GM21529 (cell line): ENCODE measurements around the gene CDC42BPA.
"Not testable (repeated sequence)": the region's sequence is repeated elsewhere in the genome, so short reads cannot be mapped to it uniquely, and the experiment has no call there.

ENCODE experiments used
- ATAC-seq: cut with Tn5 transposase; IDR thresholded peaks from one replicate; pipeline ENCODE4 v1.9.1; 2021; ENCODE audit not compliant: unreplicated experiment

Gene CDC42BPA

DNA sequence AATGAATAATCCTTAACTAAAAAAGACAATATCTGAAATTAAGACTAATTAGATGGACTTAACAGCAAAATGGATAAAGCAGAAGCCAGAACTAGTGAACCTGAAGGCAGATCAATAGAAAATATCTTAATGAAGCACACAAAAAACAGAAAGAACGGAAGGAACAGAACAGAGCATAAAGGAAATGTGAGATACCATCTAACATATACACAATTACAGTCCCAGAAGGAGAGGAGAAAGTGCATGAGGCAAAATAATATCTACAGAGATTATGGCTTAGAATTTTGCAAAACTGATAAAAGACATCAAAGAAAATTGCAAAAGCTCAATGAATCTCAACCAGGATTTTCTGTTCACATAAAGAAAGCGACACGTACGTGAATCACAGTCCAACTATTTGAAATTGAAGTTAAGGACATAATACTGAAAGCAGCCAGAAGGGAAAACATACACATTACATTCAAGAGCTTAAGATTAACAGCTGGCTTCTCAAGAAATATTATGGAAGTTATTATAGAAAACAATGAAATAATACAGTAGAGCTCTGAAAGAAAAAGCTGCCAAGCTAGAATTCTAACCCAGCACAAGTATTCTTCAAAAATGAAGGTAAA, 182.0 kb downstream of the CDC42BPA start:
- no peak for ATAC-seq

DNA sequence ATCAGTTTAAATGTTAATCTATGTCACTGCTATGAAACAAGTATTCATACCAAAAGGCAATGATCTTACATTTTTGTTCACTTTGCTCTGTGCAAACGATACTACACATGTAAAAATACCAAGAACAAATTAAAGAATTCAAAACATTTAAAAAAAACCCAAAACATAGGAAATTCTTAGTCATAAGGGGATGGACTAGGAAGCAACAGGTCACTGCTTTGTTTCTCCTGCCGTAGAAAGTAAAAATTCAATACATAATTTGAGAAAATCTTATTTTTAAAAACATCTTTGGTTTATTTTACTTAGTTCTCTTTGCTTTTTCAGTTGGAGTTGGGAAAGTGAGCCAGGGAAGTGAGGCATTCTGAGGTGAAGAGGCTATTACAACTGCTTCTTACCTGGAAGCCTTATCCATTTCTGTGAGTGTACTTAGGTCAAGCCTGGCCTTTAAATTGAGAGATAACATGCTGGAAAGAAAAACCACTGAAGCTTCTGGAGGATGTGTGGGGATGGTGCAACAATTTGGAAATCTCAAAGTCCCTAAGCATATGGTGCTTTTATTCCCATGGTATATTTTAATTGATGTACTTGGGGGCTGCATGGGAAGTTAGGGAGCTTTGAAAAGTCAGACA, 183.5 kb downstream of the CDC42BPA start:
- ATAC-seq, result no peak

DNA sequence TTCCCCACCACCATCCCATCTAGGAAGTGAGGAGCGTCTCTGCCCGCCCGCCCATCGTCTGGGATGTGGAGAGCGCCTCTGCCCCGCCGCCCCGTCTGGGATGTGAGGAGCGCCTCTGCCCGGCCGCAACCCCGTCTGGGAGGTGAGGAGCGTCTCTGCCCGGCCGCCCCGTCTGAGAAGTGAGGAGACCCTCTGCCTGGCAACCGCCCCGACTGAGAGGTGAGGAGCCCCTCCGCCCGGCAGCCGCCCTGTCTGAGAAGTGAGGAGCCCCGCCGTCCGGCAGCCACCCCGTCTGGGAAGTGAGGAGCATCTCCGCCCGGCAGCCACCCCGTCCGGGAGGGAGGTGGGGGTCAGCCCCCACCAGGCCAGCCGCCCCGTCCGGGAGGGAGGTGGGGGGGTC, 185.6 kb downstream of the CDC42BPA start:
- not testable (repeated sequence) for ATAC-seq

DNA sequence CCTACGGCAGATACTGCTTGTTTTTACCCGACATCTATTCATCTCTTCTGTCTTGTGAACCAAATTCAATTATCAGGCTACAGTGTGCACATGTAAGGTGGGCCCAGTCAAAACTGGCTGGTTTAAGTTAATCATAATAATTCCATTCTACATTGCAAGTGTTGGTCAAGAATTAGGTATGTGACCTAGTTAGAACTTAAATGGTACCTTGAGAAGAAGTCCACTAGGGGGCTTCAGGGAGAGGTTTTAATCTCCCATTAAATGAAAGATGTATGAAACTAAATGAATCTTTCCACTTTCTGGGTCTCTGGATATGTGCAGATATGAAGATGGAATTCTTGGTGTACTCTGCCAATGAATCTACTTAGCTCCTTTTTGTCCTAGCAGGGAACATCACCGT, 187.1 kb downstream of the CDC42BPA start:
- ATAC-seq, result no peak

DNA sequence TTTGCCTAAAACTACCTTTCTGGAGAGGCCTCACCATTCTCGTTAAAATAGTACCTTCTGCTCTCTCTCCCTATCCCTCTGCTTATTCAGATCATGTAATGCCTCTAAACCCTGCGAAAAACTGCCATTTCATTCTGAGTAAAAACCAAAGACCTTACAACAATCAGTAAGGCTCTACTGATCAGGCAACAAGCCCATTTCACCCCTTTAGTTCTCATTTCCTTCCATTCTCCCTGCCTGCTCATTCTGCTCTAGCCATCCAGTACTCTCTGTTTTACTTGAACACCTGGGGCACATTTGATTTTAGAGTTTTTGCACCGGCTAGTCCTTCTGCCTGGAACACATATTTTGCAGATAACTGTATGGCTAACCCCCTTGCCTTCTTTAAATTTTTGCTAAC, 190.4 kb downstream of the CDC42BPA start:
- peak; percentile 83 for ATAC-seq

DNA sequence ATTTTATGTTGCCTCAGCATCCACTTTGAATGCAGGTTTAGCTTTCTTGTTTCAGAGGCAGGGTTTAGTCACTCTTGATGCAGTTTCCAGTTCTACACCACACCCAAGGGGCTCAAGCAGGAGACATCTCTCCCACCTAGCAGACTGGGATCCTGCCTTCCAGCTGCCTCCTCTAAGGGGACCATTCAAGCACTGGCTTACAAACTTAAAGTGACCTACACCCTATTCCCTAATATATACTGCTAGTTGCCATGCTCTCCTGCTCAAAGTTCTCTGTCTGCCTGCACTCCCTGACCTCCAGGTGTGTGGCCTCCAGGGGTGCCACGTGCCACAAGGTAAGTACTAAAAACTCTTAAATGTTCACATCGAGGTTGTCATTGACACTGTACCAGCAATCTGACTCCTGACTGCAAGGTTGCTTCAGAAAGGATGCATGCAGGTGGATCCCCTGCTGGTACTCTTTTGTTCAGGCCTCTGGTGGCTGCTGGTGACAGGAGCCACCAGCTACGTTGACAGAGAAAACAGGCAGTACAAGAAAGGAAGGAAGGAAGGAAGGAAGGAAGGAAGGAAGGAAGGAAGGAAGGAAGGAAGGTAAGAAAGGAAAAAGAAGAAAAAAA, 192.3 kb downstream of the CDC42BPA start:
- ATAC-seq, result no peak

DNA sequence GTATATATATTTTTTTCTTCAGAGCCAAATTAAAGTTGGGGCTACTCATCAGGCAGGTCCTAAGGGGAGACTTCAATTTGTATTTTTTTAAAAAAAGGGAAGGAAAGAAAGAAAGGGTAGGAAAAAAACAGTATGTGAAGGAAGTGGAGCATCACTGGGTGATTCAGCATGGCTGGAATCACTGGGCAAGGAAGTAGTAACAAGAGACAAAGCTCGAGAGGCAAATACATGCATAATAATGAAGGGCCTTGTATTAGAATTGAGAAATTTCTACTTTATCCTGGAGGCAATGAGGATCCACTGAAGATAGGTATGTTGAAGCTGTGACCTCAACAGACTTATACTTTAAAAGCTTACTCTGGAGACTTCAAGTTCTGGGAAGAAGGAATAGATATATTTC, 193.8 kb downstream of the CDC42BPA start:
- ATAC-seq, result no peak

DNA sequence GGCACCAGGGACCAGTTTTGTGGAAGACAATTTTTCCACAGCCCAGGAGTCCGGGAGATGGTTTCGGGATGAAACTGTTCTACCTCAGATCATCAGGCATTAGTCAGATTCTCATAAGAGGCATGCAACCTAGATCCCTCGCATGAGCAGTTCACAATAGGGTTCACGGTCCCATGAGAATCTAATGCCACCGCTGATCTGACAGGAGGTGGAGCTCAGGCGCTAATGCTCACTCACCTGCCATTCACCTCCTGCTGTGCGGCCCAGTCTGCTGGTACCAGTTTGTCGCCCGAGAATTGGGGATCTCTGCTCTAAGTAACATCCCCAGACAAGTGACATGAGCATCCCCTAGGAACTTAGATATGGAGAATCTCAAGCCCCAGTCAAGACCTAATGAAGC, 197.5 kb downstream of the CDC42BPA start:
- ATAC-seq, result no peak

DNA sequence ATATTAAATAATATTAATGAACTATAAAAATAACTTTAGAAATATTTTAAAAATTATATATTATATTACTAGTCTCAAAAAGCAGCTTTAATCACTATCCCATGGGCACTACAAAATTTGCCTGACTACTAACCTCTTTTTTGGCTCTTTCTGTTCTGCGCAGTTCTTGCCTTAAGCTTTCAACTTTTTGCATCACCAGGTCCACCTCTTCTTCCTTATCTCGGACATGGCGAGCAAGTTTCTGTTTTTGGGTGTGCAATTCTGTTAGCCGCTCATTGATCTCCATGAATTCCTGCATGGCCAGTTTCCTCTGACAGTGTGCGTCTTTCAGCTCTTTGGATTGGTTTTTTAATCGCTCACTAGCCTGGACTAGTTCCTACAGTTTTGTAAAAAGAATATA, 205.8 kb downstream of the CDC42BPA start:
- no peak for ATAC-seq

DNA sequence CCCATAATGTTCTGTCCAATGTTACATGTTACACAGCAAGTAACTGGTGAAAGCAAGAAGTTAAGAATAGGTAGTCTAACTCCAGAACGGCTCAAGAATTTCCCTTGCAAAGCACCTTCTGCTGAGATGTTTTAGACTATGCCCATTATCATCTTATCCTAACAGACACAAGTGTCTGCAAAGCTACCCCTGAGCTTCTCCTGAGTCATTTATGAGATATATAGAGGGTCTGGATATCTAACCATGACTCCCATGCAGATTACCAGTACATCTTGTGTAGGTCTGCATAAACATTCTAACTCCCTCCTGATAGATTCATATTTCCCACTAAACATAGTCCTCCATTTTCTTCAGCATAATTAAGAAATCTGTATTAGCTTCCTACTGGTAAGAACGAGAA, 206.5 kb downstream of the CDC42BPA start:
- ATAC-seq, result no peak

DNA sequence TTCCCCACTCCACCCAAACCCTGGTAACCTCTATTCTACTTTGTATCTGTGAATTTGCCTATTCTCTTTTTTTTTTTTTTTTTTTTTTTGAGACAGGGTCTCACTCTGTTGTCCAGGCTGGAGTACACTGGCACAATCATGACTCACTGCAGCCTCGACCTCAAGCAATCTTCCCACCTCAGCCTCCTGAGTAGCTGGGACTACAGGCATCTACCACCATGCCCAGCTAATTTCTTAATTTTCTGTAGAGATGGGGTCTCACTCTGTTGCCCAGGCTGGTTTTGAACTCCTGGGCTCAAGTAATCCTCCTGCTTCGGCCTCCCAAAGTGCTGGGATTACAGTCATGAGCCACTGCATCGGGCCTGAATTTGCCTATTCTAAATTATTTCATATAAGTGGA, 213.0 kb downstream of the CDC42BPA start:
- ATAC-seq, result not testable (repeated sequence)

DNA sequence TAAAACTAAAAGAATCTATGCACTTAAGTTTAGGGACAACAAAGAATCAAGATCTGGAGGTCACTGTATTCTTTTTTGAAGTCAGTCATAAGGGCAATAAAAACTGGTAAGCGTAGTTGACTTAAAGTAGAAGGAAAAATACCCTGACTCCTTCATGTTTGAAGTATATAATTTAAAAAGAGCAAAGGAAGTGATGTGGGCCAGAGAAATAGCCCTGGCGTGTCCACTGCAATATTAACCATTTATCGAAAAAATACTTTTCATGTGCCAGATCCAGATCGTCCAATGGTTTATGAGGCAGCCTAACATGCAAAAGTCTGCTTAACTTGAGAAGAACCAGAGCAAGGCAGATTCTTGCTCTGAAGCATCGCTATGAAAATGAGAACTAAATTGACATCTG, 216.2 kb downstream of the CDC42BPA start:
- no peak for ATAC-seq

DNA sequence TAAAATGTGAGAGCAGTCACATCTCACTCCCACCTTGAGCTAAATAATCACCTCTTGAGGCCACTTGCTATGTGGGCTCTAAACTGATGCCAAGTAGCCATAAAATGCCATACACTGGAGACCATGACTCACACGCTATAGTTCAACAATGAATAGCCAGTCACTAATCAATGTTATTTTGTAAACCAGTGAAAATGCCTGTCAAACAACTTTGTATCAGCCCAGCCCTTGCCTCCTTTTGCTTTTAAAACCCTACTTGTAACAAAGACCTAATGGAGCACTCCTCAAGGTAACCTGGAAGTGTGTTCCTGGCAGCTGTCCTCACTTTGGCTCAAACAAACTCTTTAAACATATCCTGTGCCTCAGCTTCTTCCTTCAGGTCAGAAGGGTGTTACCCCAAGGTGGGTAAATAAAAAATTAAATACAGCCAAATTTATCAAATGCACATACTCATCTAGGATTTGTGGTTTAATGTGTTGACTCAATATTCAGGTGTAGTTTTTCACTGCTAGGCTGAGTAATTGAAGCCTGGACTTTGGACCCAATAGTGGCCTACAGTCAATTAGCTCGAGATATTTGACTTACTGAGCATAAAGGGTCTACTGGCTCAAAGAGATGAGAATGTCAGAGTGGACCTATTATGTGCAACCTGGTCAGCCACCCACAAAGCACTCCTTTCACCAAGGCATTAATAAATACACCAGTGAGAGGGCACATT, 223.9 kb downstream of the CDC42BPA start:
- no peak for ATAC-seq

DNA sequence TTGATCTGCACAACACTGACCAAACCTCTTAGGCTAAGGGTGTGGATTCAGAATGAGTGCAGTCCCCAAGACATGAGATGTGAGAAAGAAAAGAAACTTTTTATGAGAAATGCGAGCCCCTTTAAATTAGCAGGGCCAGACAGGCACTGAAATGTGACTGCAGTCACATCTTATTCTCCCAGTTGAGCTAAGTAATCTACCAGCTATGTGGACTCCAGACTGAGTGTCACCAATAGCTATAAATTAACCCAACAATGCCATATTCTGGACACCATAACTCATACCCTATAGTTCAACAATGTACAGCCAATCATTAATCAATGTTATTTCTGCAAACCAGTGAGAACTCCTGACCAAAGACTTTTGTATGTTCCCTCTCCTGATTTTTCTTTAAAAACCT, 225.0 kb downstream of the CDC42BPA start:
- no peak for ATAC-seq

DNA sequence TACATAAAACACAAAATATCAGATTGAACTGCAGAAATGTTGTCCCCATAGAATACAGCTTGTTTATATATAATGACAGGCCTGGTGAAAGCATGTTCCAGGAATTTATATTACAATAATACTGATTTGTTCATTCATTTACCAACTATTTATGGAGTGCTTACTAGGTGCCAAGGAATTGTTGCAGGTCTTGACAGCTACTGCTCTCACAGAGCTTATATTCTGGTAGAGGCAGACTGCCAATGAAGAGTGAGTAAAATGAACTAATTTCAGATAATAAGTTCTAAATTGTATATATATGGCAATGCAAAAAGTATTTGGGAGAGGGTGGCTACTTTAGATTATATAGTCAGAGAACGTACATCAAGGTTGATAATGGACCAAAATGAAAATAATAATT, 226.2 kb downstream of the CDC42BPA start:
- ATAC-seq, result no peak

DNA sequence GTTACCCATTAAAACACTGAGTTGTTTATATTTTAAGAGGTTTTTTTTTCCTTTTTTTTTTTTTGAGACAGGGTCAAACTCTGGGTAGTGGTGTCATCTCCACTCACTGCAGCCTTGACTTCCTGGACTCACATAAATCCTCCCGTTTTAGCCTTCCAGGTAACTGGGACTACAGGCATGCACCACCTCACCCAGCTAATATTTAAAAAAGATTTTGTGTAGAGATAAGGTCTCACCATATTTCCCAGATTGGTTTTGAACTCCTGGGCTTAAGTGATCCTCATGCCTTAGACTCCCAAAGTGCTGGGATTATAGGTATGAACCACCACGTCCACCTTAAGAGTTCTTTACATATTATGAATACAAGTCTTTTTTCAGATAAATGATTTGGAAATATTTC, 231.7 kb downstream of the CDC42BPA start:
- no peak for ATAC-seq

DNA sequence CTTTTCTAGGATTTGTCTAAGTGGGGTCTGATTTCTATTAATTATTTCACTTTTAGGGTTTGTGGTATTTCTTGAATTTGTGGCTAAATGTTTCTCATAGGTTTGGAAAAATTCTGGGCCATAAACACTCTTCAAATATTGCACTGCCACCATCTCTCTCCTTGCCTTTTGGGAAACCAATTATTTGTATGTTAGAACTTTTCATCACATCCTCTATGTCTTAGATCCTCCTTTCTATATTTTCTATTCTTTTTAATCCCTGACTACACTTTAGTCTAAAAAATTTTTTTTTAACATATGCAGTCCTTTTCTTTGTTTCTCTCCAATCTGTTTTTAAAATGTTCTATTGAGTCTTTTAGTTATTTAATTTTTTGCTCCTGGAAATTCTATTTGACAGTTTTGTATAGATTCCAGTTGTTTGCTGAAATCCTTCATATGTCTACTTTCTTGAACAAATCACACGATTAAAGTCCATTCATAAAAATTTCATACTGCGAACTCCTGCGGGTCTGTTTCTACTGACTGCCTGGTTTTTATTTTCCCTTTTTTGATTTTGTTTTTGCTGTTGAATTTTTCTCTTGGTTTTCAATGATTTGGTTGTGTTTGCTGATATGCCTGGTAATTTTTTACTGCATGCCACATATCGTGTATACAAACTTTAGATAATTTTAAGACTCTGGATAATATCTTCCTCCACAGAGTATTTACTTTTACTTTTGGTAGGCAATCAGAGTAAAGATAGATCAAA, 235.1 kb downstream of the CDC42BPA start:
- ATAC-seq, result no peak

DNA sequence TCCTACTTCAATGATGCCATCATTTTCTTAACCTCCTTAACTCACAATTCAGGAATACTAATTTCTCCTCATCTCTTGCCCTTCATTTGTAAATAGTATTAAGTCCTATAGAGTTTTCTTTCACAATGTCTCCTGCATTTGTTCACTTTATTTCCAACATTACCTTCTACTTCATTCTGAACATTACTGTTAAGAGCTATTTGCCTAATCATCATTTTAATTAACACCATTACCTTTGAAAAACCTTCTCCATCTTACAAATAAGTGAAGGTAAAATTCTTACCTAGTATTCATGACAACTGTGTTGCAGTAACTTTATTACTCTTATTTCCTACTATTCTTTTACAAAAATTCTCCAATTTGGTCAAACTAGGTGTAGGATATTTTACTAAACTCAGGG, 240.5 kb downstream of the CDC42BPA start:
- ATAC-seq, result no peak

DNA sequence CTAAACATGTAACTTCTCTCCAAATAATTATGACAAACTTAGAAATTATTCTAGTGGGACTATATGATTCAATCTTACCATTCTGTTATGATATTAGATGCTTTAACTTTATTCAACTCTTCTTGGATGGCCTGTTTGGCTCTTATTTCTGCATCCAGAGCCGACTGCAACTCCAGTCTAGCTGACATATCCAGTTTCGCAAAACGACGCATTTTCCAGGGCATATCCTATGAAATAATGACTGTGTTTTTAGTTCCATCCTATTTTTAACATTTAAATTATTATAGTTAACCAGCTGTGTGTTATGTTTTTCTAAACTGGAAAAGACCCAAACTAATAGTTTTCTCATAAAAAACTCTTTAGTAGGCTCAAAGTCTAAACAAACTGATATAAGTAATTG, 244.5 kb downstream of the CDC42BPA start:
- ATAC-seq, result no peak

DNA sequence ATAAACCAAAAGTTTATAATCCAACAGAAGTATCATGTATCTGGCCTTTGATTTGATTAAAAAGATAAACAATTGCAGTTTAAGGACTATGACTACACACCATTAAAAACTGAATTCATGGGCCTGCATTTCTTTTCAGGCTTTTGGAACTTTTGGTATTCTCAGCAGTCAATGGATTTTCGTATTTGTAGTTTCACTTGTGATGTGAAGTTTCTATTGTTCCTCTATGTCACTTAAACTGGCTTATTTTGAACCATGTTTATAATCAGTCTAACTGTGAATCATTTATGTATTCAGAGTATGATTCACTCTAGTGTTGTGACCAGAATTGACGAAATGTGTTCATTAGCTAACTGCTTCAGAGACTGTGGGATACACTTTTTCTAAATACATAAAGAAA, 245.3 kb downstream of the CDC42BPA start:
- ATAC-seq, result peak; percentile 69

DNA sequence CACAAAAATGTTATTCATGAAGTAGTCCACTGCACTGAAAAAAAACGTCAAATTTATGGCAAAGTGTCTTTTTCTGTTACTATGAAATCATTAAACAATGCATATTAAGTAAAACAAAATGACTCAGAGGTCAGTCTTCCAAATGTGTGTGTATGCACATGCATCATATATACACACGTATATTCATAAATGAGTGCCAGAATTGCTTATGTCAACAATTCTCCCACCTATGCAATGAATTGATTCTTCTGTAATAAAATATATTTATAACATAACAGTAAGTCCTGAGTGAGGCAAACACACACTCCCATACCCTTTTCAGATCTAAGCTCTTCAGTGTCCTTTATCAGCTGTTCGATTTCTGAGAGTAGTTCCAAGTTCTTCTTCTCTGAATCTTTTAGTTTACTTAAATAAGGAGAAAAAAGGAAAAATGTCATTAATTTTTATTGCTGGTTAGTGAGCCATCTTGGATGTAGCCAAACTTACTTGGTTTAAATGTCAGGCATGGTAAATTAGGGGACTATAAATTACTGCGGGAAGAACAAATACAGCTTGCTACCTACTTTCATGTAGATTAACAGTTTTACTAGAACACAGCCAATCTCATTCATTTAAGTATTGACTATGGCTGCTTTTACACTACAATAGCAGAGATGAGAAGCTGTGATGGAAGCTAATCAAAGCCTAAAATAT, 246.3 kb downstream of the CDC42BPA start:
- no peak for ATAC-seq
